Adrenal gland (tissue), 12 donors: ENCODE measurements around the gene PXDN. TPM values are rescaled to one million over a fixed set of nuclear protein-coding genes. Genes with fewer than 3 reads are reported as not detected.

ENCODE experiments used
- DNase-seq, 7 donors: peaks; one replicate each; pipeline ENCODE4 v3.0.0-alpha.2; 2019 to 2020
- H3K27ac ChIP-seq, 5 donors: fragments of 200-600 bp; sonication (generic) in 4 of 5; 1 replicate in 3 of 5; 2 replicates in 2 of 5; pipeline versions ENCODE4 v1.5.1 to v1.8.0; 2016 to 2020; ENCODE audit warnings: mild to moderate bottlenecking in 1 of 5
- H3K27me3 ChIP-seq: fragments of 200-600 bp; 2 replicates; pipeline ENCODE4 v1.8.0; 2021
- H3K36me3 ChIP-seq, 2 donors: fragments of 200-600 bp; replicated peaks in 1 of 2; 1 replicate in 1 of 2; 2 replicates in 1 of 2; pipeline versions ENCODE4 v1.5.1 to v1.8.0; 2018 to 2022
- H3K4me1 ChIP-seq, 2 donors: fragments of 200-600 bp; replicated peaks in 1 of 2; 1 replicate in 1 of 2; 2 replicates in 1 of 2; pipeline versions ENCODE4 v1.5.1 to v1.8.0; 2018 to 2021
- H3K4me3 ChIP-seq, 4 donors: fragments of 200-600 bp; sonication (generic) in 3 of 4; one replicate each; pipeline ENCODE4 v1.5.1; 2016 to 2018
- H3K9me3 ChIP-seq, 3 donors: fragments of 200-600 bp; sonication (generic) in 1 of 3; replicated peaks in 1 of 3; 1 replicate in 2 of 3; 2 replicates in 1 of 3; pipeline versions ENCODE4 v1.5.1 to v1.8.0; 2016 to 2021
- POLR2A ChIP-seq, 2 donors: fragments of 450-650 bp; IDR thresholded peaks; one replicate each; pipeline ENCODE4 v1.6.1; 2017; ENCODE audit warnings: antibody characterized with exemption in 2 of 2, mild to moderate bottlenecking in 2 of 2, moderate library complexity in 1 of 2
- WGBS, 4 donors: extraction: QIAGEN DNeasy Blood & Tissue Kit in 2 of 4; methylation state at CpG; one replicate each; pipeline versions ENCODE4 v1.1.5 to v1.1.7; 2013 to 2017; 5-methylcytosine and 5-hydroxymethylcytosine counted together
- intact Hi-C, 2 donors: fragments of 100-400 bp; cut with DNase I; formaldehyde crosslinking; loops; one replicate each; pipeline versions ENCODE4 v1.14.1 to v1.15.0; 2022 to 2023
- polyA plus RNA-seq, 3 donors: library from polyadenylated mRNA; stranded (reverse); fragments of 200-250 nt in 2 of 3; fragments of 350-450 nt in 1 of 3; fragmentation: Illumina TruSeq in 1 of 3; extraction: RNeasy Lipid Tissue Mini Kit (QIAGEN cat#74804) in 1 of 3; gene quantifications; one replicate each; pipeline ENCODE4 v1.2.3, GENCODE V29; 2013 to 2014
- total RNA-seq, 9 donors: library from RNA; depleted of rRNA in 4 of 9; stranded (reverse); fragments of >200 nt in 4 of 9; fragments of 120-200 nt in 1 of 9; fragmentation: NEBNext Ultra II Directional in 1 of 9; extraction: Animal tissue kit (Norgen Biotek cat#: 25700) in 1 of 9; gene quantifications; one replicate each; pipeline versions ENCODE4 v1.1.0 to v1.2.4, GENCODE V29; 2013 to 2023
- TF ChIP-seq, protein P1 (sequence below), 6 experiments: fragments of 450-650 bp in 4 of 6; fragments of 200-600 bp in 2 of 6; sonication (generic) in 1 of 6; IDR thresholded peaks; 1 replicate in 5 of 6; 2 replicates in 1 of 6; pipeline versions ENCODE4 v1.5.1 to v1.8.0; 2016 to 2021; ENCODE audit warnings: antibody characterized with exemption in 6 of 6, mild to moderate bottlenecking in 2 of 6, moderate library complexity in 1 of 6
- donor health status: healthy with polysubstance abuse.
- donor health status: Bipolar disorder and iron deficiency.
- donor health status: DM: yes; HTN: yes; CAD: no.
- donor health status: DM: no; HTN: no; CAD: no.
- donor health status: DM: no; HTN: no; CAD: no.
- donor health status: DM: yes; HTN: yes; CAD: no.

The PXDN gene
- total and polyA plus RNA-seq, 12 donors, result 8.5 to 39.5 (median 22.1) TPM

DNA sequence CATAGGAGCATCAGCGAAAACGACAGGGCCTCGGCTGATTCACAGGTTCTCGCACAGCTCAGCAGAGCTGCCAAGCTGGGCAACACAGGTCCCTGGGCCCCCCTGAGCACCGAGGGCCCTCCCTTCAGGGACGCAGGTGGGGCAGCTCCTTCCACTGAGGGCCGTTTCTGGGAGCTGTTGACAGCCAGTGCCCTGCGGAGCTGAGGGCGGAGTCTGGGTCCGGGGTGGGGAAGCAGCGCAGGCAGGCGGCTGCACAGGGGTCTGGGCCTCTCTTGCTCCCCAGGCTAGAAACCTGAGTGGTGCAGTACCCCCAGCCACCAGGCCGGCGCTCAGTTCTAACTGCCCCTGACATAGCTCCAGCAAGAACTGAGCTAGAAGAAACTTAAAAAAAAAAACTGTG, 65.7 kb downstream of the PXDN start:
- Histone ChIP-seq H3K4me1 (no peaks in the 10 kb centered on the region), H3K9me3 (no peaks in the 10 kb centered on the region), H3K4me3 (no peak overlapping the region), H3K27me3 (no peaks in the 10 kb centered on the region), H3K36me3 (peaks cover 0 to 23% of the 10 kb centered on the region in 2 donors), H3K27ac (no peak overlapping the region)
- intact Hi-C loops, result no loop called here
- no peak for TF ChIP-seq POLR2A (IDR thresholded peaks at IDR 0.05)
- TF ChIP-seq, protein P1, sequence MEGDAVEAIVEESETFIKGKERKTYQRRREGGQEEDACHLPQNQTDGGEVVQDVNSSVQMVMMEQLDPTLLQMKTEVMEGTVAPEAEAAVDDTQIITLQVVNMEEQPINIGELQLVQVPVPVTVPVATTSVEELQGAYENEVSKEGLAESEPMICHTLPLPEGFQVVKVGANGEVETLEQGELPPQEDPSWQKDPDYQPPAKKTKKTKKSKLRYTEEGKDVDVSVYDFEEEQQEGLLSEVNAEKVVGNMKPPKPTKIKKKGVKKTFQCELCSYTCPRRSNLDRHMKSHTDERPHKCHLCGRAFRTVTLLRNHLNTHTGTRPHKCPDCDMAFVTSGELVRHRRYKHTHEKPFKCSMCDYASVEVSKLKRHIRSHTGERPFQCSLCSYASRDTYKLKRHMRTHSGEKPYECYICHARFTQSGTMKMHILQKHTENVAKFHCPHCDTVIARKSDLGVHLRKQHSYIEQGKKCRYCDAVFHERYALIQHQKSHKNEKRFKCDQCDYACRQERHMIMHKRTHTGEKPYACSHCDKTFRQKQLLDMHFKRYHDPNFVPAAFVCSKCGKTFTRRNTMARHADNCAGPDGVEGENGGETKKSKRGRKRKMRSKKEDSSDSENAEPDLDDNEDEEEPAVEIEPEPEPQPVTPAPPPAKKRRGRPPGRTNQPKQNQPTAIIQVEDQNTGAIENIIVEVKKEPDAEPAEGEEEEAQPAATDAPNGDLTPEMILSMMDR (IDR thresholded peaks at IDR 0.05), result no peak
- DNase-seq, result no peak
- WGBS, 4 donors, result 84 to 90% (median 88%) methylated on average over 11 to 14 of the region's 14 CpGs

DNA sequence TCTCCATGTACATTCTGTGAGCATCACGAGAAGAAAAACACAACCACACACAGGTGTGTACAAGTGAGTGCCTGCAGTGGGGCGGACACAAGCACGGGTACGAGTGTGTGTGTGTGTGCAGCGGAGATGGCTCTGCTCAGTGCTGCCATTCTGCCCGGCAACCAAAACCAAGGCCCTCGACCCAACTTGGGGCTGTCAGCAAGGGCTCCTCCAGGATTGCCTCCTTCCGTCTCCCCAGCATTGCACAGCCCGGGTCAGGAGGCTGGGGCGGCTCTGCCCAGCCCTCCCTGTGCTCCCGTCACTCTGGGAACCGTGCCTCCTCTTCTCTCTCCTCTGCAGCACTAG, 66.5 kb downstream of the PXDN start:
- no peak overlapping the region for H3K27ac ChIP-seq
- H3K27me3 ChIP-seq, result no peaks in the 10 kb centered on the region

DNA sequence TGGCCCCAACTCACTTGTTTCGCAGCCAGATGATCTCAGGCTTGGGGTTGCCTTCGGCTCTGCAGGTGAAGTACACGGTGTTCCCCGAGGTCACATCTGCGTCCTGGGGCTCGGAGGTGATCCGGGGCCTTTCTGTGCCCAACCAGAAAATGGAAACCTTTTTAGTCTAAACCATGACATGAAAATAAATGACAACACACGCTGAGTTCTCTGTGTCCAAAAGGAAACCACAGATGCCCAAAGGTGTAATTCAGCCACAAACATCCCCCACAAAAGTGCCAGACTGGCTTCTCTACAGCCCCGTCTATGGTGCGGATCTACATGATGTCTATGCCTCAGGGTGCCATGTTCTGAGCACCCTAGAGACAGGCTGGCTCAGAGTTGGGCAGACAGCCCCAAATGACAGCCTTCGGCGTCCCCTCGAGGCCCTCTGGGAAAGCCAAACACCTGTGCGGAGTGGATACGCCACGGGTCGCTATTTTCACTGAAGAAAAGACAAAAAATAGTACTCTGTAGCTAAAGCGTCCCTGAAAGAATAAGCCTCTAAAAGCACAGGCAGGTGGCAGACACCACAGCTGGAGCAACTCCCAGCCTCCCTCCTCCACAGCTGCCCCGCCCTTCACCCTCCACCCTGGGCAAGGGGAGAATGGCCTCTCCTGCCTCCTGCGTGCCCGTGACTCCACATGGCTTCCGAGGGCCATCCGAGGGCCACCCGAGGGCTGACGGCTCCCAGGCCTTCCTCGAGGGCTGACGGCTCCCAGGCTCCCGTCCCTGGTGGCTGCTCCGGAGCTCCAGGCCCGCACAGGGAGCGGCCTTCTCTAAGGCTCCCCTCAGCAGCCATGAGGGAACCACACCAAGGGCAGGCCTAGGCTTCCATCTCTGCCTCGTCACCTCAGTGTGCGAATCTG, 67.1 kb downstream of the PXDN start:
- no peak overlapping the region for H3K27ac ChIP-seq
- no peak overlapping the region for H3K4me3 ChIP-seq
- peaks cover 0 to 28% of the 10 kb centered on the region in 2 donors for H3K36me3 ChIP-seq
- H3K9me3 ChIP-seq, result no peaks in the 10 kb centered on the region
- DNase-seq, result no peak
- intact Hi-C loops, result no loop called here
- no peaks in the 10 kb centered on the region for H3K4me1 ChIP-seq
- no peak for TF ChIP-seq POLR2A (IDR thresholded peaks at IDR 0.05)
- TF ChIP-seq, protein P1 (IDR thresholded peaks at IDR 0.05), result no peak
- no peaks in the 10 kb centered on the region for H3K27me3 ChIP-seq
- 84 to 94% (median 88%) methylated on average over 19 to 33 of the region's 33 CpGs for WGBS, 4 donors

More for the DNA sequence above, 66.5 kb downstream of the PXDN start:
- intact Hi-C loops, result no loop called here
- Histone ChIP-seq H3K36me3 (peaks cover 0 to 28% of the 10 kb centered on the region in 2 donors), H3K9me3 (no peaks in the 10 kb centered on the region), H3K4me3 (no peak overlapping the region), H3K4me1 (no peaks in the 10 kb centered on the region)
- no peak for DNase-seq
- TF ChIP-seq, protein P1 (IDR thresholded peaks at IDR 0.05), result no peak
- TF ChIP-seq POLR2A (IDR thresholded peaks at IDR 0.05), result no peak
- 85 to 92% (median 91%) methylated on average over 8 to 12 of the region's 12 CpGs for WGBS, 4 donors

DNA sequence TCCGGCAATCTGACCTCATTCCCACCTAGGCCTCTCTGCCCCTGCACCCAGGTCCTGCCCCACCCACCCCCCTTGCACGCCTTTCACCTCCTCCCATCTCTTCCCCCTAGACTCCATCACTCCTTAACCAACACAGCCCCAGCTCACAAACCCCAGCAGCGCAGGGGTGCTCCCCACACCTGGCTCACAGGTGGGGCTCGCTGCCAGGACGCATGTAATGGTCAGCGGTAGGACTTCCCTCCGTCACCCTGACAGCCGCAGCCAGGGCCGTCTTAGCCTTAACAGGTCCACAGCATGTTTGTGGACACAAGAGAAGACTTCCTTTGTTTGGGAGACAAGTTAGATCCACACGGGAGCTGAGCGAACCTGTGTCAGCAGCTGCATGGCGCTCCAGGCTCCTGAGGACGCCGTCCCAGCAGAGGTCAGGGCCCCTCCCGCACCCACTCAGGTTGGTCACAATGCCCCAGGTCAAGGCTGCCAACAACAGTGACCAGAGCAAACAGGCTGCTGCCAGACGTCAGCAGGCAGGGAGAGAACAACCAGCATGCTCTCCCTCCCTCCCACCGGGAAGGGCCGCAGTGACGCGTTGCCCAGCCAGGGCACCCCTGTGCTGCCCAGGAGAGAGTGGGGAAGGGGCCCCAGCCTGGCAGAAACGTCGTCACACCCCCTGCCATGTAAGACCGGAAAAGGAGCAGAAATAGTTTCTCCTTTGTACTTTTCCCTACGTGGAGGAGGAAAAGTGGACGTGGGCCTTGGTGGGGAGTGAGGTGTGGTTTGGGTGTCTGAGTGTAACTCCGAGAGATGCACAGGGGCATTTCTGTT, 68.0 kb downstream of the PXDN start:
- Histone ChIP-seq H3K4me3 (no peak overlapping the region), H3K27me3 (no peaks in the 10 kb centered on the region), H3K9me3 (no peaks in the 10 kb centered on the region), H3K4me1 (no peaks in the 10 kb centered on the region), H3K36me3 (peaks cover 0 to 22% of the 10 kb centered on the region in 2 donors), H3K27ac (no peak overlapping the region)
- 83 to 89% (median 83%) methylated on average over 16 to 26 of the region's 26 CpGs for WGBS, 4 donors
- intact Hi-C loops, result no loop called here
- DNase-seq, result no peak
- no peak for TF ChIP-seq POLR2A (IDR thresholded peaks at IDR 0.05)
- TF ChIP-seq, protein P1 (IDR thresholded peaks at IDR 0.05), result no peak
